Endothelial cell of umbilical vein (primary cell): ENCODE results near the gene LMAN1L. TPM values are rescaled to one million over a fixed set of nuclear protein-coding genes. Genes with fewer than 3 reads are reported as not detected.

Source experiments
- BruUV-seq: library from RNA; stranded (reverse); fragments of 400-500 nt; replicated peaks from 2 replicates; lab custom pipeline; 2021; lab: Mats Ljungman, UMichigan
- CTCF ChIA-PET: fragments of 300-600, 350-600 bp; sonication (Branson Sonifier 250); formaldehyde crosslinking; loops from one replicate; lab custom pipeline; 2021; ENCODE audit warnings: antibody characterized with exemption, inconsistent platforms; lab: Charles Lee
- POLR2A ChIA-PET: fragments of 300-600, 350-600 bp; sonication (Branson Sonifier 250); formaldehyde crosslinking; loops from one replicate; lab custom pipeline; 2021; ENCODE audit warnings: antibody characterized with exemption, inconsistent platforms; lab: Charles Lee
- DNase-seq: peaks from one replicate; pipeline ENCODE4 v3.0.0-alpha.2; 2011; ENCODE audit warnings: low read depth, low spot score
- FAIRE-seq: peaks from 2 replicates; lab custom pipeline; 2011; peaks lifted over from hg19 to GRCh38; lab: Jason Lieb, UNC
- H2AFZ ChIP-seq: 2 replicates; pipeline ENCODE4 v1.6.0; 2012; ENCODE audit warnings: low read depth, low read length, control low read depth, inconsistent platforms
- H3K27ac ChIP-seq: 2 replicates; pipeline ENCODE4 v1.5.1; 2011; ENCODE audit warnings: low read depth, mild to moderate bottlenecking, control low read depth, low read length, moderate library complexity; ENCODE audit not compliant: insufficient read depth
- H3K27me3 ChIP-seq, 2 experiments: 2 replicates each; pipeline versions ENCODE4 v1.6.0 to v1.6.1; 2011; ENCODE audit warnings: low read length in 2 of 2, mixed read lengths in 1 of 2; ENCODE audit not compliant: control insufficient read depth in 2 of 2, insufficient read depth in 2 of 2
- H3K36me3 ChIP-seq, 2 experiments: 2 replicates in 1 of 2; 3 replicates in 1 of 2; pipeline ENCODE4 v1.5.1; 2011; ENCODE audit warnings: low read length in 2 of 2, mild to moderate bottlenecking in 1 of 2, moderate library complexity in 1 of 2; ENCODE audit not compliant: control insufficient read depth in 2 of 2, insufficient read depth in 2 of 2; ENCODE audit errors: extremely low read depth in 1 of 2
- H3K4me1 ChIP-seq: 3 replicates; pipeline ENCODE4 v1.5.1; 2011; ENCODE audit warnings: mild to moderate bottlenecking, low read length; ENCODE audit not compliant: control insufficient read depth, insufficient read depth; ENCODE audit errors: extremely low read depth
- H3K4me2 ChIP-seq: 2 replicates; pipeline ENCODE4 v1.6.1; 2011; ENCODE audit warnings: low read length, control low read depth, mixed read lengths; ENCODE audit not compliant: insufficient read depth
- H3K4me3 ChIP-seq, 3 experiments: fragments of 200-600 bp in 1 of 3; sonication (generic), shearing (Covaris generic) in 1 of 3; replicated peaks in 1 of 3; 2 replicates each; pipeline ENCODE4 v1.5.1; 2011 to 2016; ENCODE audit warnings: control low read depth in 3 of 3, low read length in 3 of 3, mild to moderate bottlenecking in 2 of 3, inconsistent platforms in 1 of 3, low read depth in 1 of 3, moderate library complexity in 1 of 3; ENCODE audit not compliant: insufficient read depth in 1 of 3
- H3K79me2 ChIP-seq: 2 replicates; pipeline ENCODE4 v1.6.0; 2012; ENCODE audit warnings: low read length, inconsistent platforms; ENCODE audit not compliant: control insufficient read depth, insufficient read depth
- H3K9ac ChIP-seq: replicated peaks from 2 replicates; pipeline ENCODE3; 2011; ENCODE audit warnings: low read length, control low read depth; ENCODE audit not compliant: insufficient read depth; ENCODE audit errors: extremely low read depth
- H3K9me1 ChIP-seq: replicated peaks from 3 replicates; pipeline ENCODE4 v1.6.0; 2011; ENCODE audit warnings: mild to moderate bottlenecking, low read length; ENCODE audit not compliant: control insufficient read depth, insufficient read depth; ENCODE audit errors: extremely low read depth
- H3K9me3 ChIP-seq: replicated peaks from 2 replicates; pipeline ENCODE4 v1.5.1; 2012; ENCODE audit warnings: low read length, inconsistent platforms; ENCODE audit not compliant: control insufficient read depth, insufficient read depth
- H4K20me1 ChIP-seq: replicated peaks from 2 replicates; pipeline ENCODE3; 2011; ENCODE audit warnings: mild to moderate bottlenecking, low read length; ENCODE audit not compliant: control insufficient read depth, insufficient read depth; ENCODE audit errors: extremely low read depth
- POLR2A ChIP-seq: IDR thresholded peaks from 2 replicates; pipeline ENCODE4 v1.6.1; 2012; ENCODE audit warnings: low read depth, mild to moderate bottlenecking, control low read depth, low read length
- dilution Hi-C: fragments of 300-500 bp; cut with MboI; formaldehyde crosslinking; loops from one replicate; pipeline ENCODE4 v1.15.0; 2019; ENCODE audit warnings: low sequenced_read_pairs; ENCODE audit not compliant: extremely low pct_ligation_motif_present
- intact Hi-C: fragments of 100-400 bp; cut with micrococcal nuclease; formaldehyde crosslinking; loops from one replicate; pipeline ENCODE4 v1.10.0; 2022
- polyA plus RNA-seq, 4 experiments: library from polyadenylated mRNA; depleted of rRNA in 3 of 4; stranded (reverse) in 3 of 4; unstranded in 1 of 4; fragments of >200 nt; gene quantifications; 2 replicates each; pipeline versions ENCODE4 v1.2.1 to v1.2.3, GENCODE V29; 2011 to 2012; ENCODE audit warnings: missing spikeins in 1 of 4
- total RNA-seq: library from RNA; stranded (reverse); gene quantifications from 2 replicates; pipeline ENCODE4 v1.2.3, GENCODE V29; 2021
- TF ChIP-seq, protein P1 (sequence below), 2 donors: IDR thresholded peaks; 1 replicate in 1 of 2; 2 replicates in 1 of 2; pipeline ENCODE4 v1.5.1; 2011; ENCODE audit warnings: low read length in 2 of 2, mild to moderate bottlenecking in 2 of 2, moderate library complexity in 2 of 2, control low read depth in 1 of 2, inconsistent platforms in 1 of 2, low read depth in 1 of 2; ENCODE audit not compliant: insufficient read depth in 1 of 2; ENCODE audit errors: extremely low read depth in 1 of 2

Gene LMAN1L
- total and polyA plus RNA-seq, 2 donors (not counting 3 experiments of a cell fraction or from before 2014, with no cell fraction given), result not detected

DNA sequence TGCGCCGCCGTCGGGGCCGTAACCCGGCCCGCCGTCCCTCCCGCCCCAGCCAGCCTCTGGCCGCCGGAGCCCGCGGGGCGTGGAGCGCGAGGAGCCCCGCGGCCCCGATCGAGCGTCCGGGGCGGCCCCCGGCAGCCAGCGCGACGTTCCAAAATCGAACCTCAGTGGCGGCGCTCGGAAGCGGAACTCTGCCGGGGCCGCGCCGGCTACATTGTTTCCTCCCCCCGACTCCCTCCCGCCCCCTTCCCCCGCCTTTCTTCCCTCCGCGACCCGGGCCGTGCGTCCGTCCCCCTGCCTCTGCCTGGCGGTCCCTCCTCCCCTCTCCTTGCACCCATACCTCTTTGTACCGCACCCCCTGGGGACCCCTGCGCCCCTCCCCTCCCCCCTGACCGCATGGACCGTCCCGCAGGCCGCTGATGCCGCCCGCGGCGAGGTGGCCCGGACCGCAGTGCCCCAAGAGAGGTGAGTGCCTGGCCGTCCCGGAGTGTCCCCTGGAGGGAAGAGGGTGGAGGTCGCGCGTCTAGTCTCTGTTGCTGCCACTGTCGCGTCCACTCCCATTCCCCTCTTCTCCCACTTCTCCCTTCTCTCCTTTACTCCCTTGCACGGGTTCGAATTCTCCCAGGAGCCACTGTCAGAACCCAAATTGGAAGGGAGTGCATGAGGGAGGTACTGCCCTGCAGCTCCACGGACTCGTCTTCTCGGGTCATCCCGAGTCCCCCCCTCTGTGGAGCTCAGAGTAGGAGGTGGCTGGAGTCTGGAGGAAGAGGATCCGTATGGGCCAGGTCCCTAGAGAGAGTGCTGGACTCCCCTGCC, 30.2 kb upstream of the LMAN1L start:
- H3K27me3 ChIP-seq, result no peaks in the 10 kb centered on the region
- TSS peak; percentile 23 for BruUV-seq
- H3K4me1 ChIP-seq, result peaks cover 29% of the 10 kb centered on the region
- ChIA-PET POLR2A (no interaction called here), CTCF (interaction anchor here (0.7 to 8.3 kb wide), 19 partner anchors 11 to 247 kb away, joined by 3 to 98 read pairs (median 4); partner anchors contain the start of genes COX5A and RPP25)
- H4K20me1 ChIP-seq, result peaks cover 2% of the 10 kb centered on the region
- peaks cover 0 to 3% of the 10 kb centered on the region in 2 experiments for H3K36me3 ChIP-seq
- FAIRE-seq, result peak; percentile 62
- TF ChIP-seq, protein P1, sequence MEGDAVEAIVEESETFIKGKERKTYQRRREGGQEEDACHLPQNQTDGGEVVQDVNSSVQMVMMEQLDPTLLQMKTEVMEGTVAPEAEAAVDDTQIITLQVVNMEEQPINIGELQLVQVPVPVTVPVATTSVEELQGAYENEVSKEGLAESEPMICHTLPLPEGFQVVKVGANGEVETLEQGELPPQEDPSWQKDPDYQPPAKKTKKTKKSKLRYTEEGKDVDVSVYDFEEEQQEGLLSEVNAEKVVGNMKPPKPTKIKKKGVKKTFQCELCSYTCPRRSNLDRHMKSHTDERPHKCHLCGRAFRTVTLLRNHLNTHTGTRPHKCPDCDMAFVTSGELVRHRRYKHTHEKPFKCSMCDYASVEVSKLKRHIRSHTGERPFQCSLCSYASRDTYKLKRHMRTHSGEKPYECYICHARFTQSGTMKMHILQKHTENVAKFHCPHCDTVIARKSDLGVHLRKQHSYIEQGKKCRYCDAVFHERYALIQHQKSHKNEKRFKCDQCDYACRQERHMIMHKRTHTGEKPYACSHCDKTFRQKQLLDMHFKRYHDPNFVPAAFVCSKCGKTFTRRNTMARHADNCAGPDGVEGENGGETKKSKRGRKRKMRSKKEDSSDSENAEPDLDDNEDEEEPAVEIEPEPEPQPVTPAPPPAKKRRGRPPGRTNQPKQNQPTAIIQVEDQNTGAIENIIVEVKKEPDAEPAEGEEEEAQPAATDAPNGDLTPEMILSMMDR (IDR thresholded peaks at IDR 0.05; ENCODE audit: extremely low read depth in 1 of 2, insufficient read depth in 1 of 2, low read depth in 1 of 2, low read length in 2 of 2), result no peak
- peak; percentile 12 for TF ChIP-seq POLR2A
- H3K27ac ChIP-seq, result peak overlapping the region; percentile 62
- H3K9me3 ChIP-seq, result no peaks in the 10 kb centered on the region
- H3K9ac ChIP-seq, result peak overlapping the region; percentile 76
- peak overlapping the region; percentile 94 for H3K4me2 ChIP-seq
- peaks cover 51% of the 10 kb centered on the region for H3K79me2 ChIP-seq
- H3K9me1 ChIP-seq, result no peaks in the 10 kb centered on the region
- intact Hi-C loops (loop anchor here (1.0 kb wide), 1 partner anchor 14 kb away; no protein-coding TSS in a partner anchor), dilution Hi-C loops (no loop called here)
- no peak for DNase-seq
- peak overlapping the region; percentile 88 to 94 (median 90) for H3K4me3 ChIP-seq
- peak overlapping the region; percentile 32 for H2AFZ ChIP-seq
